ENCODE results near the gene ATP6V1G3.

DNA sequence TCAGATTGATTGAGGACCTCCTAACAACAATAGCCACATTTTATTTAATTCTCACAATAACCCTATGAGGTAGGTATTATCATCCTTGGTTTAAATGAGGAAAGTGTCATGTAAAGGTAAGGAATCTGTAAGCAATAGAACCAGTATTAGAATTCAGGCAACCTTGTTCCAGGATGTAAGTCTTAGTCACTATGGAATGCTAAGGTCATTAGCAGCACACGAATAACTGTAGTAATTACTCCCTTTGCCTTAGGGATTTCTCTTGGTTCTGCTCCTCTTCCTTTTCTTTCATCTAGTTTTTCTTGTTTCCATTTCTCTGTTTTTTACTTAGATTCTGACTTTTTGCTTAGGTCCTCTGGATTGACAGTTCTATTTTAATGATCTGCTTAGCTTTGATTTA, 23.1 kb upstream of the ATP6V1G3 start:
- TF ChIP-seq POLR2A (IDR thresholded peaks at IDR 0.05; ENCODE audit: low read depth, low read length) (no peak), SMC3 (IDR thresholded peaks at IDR 0.05; ENCODE audit: low read depth, low read length) (no peak), RAD21 (IDR thresholded peaks at IDR 0.05; ENCODE audit: low read length) (no peak), FOS (IDR thresholded peaks at IDR 0.05; ENCODE audit: low read depth, low read length) (no peak), MXI1 (IDR thresholded peaks at IDR 0.05; ENCODE audit: borderline replicate concordance, low read depth, low read length) (no peak), RCOR1 (IDR thresholded peaks at IDR 0.05; ENCODE audit: insufficient replicate concordance, low read length) (no peak)
- TF ChIP-seq, protein P1, sequence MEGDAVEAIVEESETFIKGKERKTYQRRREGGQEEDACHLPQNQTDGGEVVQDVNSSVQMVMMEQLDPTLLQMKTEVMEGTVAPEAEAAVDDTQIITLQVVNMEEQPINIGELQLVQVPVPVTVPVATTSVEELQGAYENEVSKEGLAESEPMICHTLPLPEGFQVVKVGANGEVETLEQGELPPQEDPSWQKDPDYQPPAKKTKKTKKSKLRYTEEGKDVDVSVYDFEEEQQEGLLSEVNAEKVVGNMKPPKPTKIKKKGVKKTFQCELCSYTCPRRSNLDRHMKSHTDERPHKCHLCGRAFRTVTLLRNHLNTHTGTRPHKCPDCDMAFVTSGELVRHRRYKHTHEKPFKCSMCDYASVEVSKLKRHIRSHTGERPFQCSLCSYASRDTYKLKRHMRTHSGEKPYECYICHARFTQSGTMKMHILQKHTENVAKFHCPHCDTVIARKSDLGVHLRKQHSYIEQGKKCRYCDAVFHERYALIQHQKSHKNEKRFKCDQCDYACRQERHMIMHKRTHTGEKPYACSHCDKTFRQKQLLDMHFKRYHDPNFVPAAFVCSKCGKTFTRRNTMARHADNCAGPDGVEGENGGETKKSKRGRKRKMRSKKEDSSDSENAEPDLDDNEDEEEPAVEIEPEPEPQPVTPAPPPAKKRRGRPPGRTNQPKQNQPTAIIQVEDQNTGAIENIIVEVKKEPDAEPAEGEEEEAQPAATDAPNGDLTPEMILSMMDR (conservative IDR thresholded peaks at IDR 0.05; ENCODE audit: low read depth, low read length) = no peak
- TF ChIP-seq, protein P2, sequence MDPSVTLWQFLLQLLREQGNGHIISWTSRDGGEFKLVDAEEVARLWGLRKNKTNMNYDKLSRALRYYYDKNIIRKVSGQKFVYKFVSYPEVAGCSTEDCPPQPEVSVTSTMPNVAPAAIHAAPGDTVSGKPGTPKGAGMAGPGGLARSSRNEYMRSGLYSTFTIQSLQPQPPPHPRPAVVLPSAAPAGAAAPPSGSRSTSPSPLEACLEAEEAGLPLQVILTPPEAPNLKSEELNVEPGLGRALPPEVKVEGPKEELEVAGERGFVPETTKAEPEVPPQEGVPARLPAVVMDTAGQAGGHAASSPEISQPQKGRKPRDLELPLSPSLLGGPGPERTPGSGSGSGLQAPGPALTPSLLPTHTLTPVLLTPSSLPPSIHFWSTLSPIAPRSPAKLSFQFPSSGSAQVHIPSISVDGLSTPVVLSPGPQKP (IDR thresholded peaks at IDR 0.05; ENCODE audit: borderline replicate concordance, low read depth, low read length) = no peak
- TF ChIP-seq, protein P3, sequence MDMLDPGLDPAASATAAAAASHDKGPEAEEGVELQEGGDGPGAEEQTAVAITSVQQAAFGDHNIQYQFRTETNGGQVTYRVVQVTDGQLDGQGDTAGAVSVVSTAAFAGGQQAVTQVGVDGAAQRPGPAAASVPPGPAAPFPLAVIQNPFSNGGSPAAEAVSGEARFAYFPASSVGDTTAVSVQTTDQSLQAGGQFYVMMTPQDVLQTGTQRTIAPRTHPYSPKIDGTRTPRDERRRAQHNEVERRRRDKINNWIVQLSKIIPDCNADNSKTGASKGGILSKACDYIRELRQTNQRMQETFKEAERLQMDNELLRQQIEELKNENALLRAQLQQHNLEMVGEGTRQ (IDR thresholded peaks at IDR 0.05; ENCODE audit: low read depth, low read length) = no peak

All from IMR-90 (cell line).